GM23338 (cell line): ENCODE measurements around the gene ZNF619. TPM values are rescaled to one million over a fixed set of nuclear protein-coding genes. Genes with fewer than 3 reads are reported as not detected.

ENCODE experiments used
- ATAC-seq: fragments of 200-7000 bp; cut with Tn5 transposase; 3 replicates; pipeline ENCODE4 v1.9.1; 2020
- DNase-seq: peaks from one replicate; pipeline ENCODE4 v3.0.0-alpha.2; 2015; ENCODE audit warnings: low spot score
- H2AFZ ChIP-seq: fragments of 200-600 bp; sonication (generic); 2 replicates; pipeline ENCODE4 v1.8.0; 2016; ENCODE audit warnings: antibody characterized with exemption, mild to moderate bottlenecking, moderate library complexity
- H3F3A ChIP-seq: fragments of 200-600 bp; sonication (generic); replicated peaks from 2 replicates; pipeline ENCODE4 v1.8.0; 2017; ENCODE audit warnings: antibody characterized with exemption, mixed run types, low read depth
- H3K27ac ChIP-seq: fragments of 200-600 bp; sonication (generic); 2 replicates; pipeline ENCODE4 v1.6.1; 2016; ENCODE audit warnings: low read depth
- H3K27me3 ChIP-seq: fragments of 200-600 bp; sonication (generic); 2 replicates; pipeline ENCODE4 v1.8.0; 2016; ENCODE audit warnings: mild to moderate bottlenecking, mixed run types, moderate library complexity; ENCODE audit not compliant: insufficient read depth
- H3K36me3 ChIP-seq: fragments of 200-600 bp; sonication (generic); 2 replicates; pipeline ENCODE4 v1.8.0; 2016; ENCODE audit warnings: mild to moderate bottlenecking; ENCODE audit not compliant: insufficient read depth
- H3K4me1 ChIP-seq: fragments of 200-600 bp; sonication (generic); 2 replicates; pipeline ENCODE4 v1.8.0; 2016; ENCODE audit warnings: mild to moderate bottlenecking, moderate library complexity; ENCODE audit not compliant: insufficient read depth
- H3K4me2 ChIP-seq: fragments of 200-600 bp; sonication (generic); 2 replicates; pipeline ENCODE4 v1.7.1; 2017; ENCODE audit warnings: mixed run types
- H3K4me3 ChIP-seq: fragments of 200-600 bp; sonication (generic); 2 replicates; pipeline ENCODE4 v1.6.1; 2016; ENCODE audit warnings: mixed run types
- H3K79me2 ChIP-seq: fragments of 200-600 bp; sonication (generic); replicated peaks from 2 replicates; pipeline ENCODE4 v1.8.0; 2017; ENCODE audit warnings: mild to moderate bottlenecking; ENCODE audit not compliant: insufficient read depth
- H3K9me2 ChIP-seq: fragments of 200-600 bp; sonication (generic); 2 replicates; pipeline ENCODE4 v1.8.0; 2017; ENCODE audit not compliant: insufficient read depth
- H4K20me1 ChIP-seq: fragments of 200-600 bp; sonication (generic); replicated peaks from 2 replicates; pipeline ENCODE4 v1.8.0; 2017; ENCODE audit warnings: mild to moderate bottlenecking; ENCODE audit not compliant: insufficient read depth
- H3K27ac Mint-ChIP-seq: 2 replicates; pipeline ENCODE4 v1.8.0; 2020; ENCODE audit warnings: inconsistent platforms, mild to moderate bottlenecking, moderate library complexity, mixed read lengths
- H3K27me3 Mint-ChIP-seq: 3 replicates; pipeline ENCODE4 v1.8.0; 2022; ENCODE audit warnings: low read depth, mild to moderate bottlenecking, moderate library complexity, mixed read lengths, inconsistent platforms; ENCODE audit not compliant: insufficient read depth, poor library complexity
- H3K36me3 Mint-ChIP-seq: 3 replicates; pipeline ENCODE4 v1.8.0; 2021; ENCODE audit warnings: low read depth, mild to moderate bottlenecking, inconsistent platforms, moderate library complexity, mixed read lengths
- H3K4me1 Mint-ChIP-seq: 3 replicates; pipeline ENCODE4 v1.8.0; 2020; ENCODE audit warnings: mild to moderate bottlenecking, inconsistent platforms, mixed read lengths
- H3K4me3 Mint-ChIP-seq: 3 replicates; pipeline ENCODE4 v1.8.0; 2021; ENCODE audit warnings: moderate library complexity, mild to moderate bottlenecking, inconsistent platforms, mixed read lengths
- H3K9me3 Mint-ChIP-seq: 3 replicates; pipeline ENCODE4 v1.8.0; 2020; ENCODE audit warnings: moderate library complexity, mild to moderate bottlenecking, inconsistent platforms, mixed read lengths
- EZH2 ChIP-seq: fragments of 200-600 bp; sonication (generic); IDR thresholded peaks from one replicate; pipeline ENCODE4 v1.8.0; 2017; ENCODE audit warnings: antibody characterized with exemption, mild to moderate bottlenecking, low read depth; ENCODE audit not compliant: unreplicated experiment
- EZH2phosphoT487 ChIP-seq: fragments of 200-600 bp; sonication (generic); IDR thresholded peaks from one replicate; pipeline ENCODE4 v1.8.1; 2018; ENCODE audit warnings: antibody characterized with exemption; ENCODE audit not compliant: unreplicated experiment
- JUNB ChIP-seq: IDR thresholded peaks from one replicate; pipeline ENCODE4 v1.6.1; 2016; ENCODE audit warnings: antibody characterized with exemption; ENCODE audit not compliant: unreplicated experiment
- ZNF114 ChIP-seq: fragments of 250-450 bp; sonication (Bioruptor Pico); IDR thresholded peaks from 2 replicates; pipeline ENCODE4 v1.5.0; 2020; ENCODE audit warnings: mild to moderate bottlenecking, moderate library complexity
- polyA plus RNA-seq: library from polyadenylated mRNA; unstranded; fragments of >200 nt; fragmentation: Nextera tagmentation; extraction: Ambion mirVana; gene quantifications from 2 replicates; pipeline ENCODE4 v1.2.1, GENCODE V29; 2016
- total RNA-seq: library from RNA; depleted of rRNA; stranded (reverse); fragments of >200 nt; shearing (Covaris generic); gene quantifications from 2 replicates; pipeline ENCODE4 v1.2.3, GENCODE V29; 2014
- TF ChIP-seq, protein P1 (sequence below), 2 experiments: fragments of 200-600 bp in 1 of 2; sonication (generic) in 1 of 2; conservative IDR thresholded peaks; 2 replicates each; pipeline versions ENCODE4 v1.5.1 to v1.6.1; 2016 to 2017; ENCODE audit warnings: antibody characterized with exemption in 2 of 2, low read depth in 2 of 2, mild to moderate bottlenecking in 2 of 2, moderate library complexity in 1 of 2
- TF ChIP-seq, protein P2 (sequence below): fragments of 250-450 bp; sonication (Bioruptor Pico); IDR thresholded peaks from 2 replicates; pipeline ENCODE4 v1.5.0; 2020; ENCODE audit warnings: mild to moderate bottlenecking, moderate library complexity

ZNF619 gene
- total and polyA plus RNA-seq, 2 experiments from 2014 or later, result 1.3 to 7.4 TPM

DNA sequence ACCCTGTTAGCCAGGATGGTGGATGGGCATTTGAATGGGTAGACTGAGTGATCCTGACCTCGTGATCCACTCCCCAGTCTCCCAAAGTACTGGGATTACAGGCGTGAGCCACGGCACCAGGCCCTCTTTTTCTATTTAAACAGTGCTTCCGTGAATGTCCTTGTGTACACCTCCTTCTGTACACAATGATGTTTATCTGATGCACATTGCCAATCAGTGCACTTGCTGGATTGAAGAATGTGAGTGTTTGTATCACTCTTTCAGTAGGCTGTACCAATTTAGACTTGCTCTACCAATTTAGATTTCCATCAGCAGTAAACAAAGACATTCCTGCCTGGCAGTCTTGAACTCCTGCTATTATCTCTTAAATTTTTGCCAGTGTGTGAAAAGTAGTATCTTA lies 8.9 kb upstream of the ZNF619 start (continued):
- TF ChIP-seq, protein P1, sequence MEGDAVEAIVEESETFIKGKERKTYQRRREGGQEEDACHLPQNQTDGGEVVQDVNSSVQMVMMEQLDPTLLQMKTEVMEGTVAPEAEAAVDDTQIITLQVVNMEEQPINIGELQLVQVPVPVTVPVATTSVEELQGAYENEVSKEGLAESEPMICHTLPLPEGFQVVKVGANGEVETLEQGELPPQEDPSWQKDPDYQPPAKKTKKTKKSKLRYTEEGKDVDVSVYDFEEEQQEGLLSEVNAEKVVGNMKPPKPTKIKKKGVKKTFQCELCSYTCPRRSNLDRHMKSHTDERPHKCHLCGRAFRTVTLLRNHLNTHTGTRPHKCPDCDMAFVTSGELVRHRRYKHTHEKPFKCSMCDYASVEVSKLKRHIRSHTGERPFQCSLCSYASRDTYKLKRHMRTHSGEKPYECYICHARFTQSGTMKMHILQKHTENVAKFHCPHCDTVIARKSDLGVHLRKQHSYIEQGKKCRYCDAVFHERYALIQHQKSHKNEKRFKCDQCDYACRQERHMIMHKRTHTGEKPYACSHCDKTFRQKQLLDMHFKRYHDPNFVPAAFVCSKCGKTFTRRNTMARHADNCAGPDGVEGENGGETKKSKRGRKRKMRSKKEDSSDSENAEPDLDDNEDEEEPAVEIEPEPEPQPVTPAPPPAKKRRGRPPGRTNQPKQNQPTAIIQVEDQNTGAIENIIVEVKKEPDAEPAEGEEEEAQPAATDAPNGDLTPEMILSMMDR (conservative IDR thresholded peaks at IDR 0.05; ENCODE audit: low read depth in 2 of 2), result no peak
- TF ChIP-seq EZH2, result no peak
- TF ChIP-seq EZH2phosphoT487, result no peak
- TF ChIP-seq, protein P2, sequence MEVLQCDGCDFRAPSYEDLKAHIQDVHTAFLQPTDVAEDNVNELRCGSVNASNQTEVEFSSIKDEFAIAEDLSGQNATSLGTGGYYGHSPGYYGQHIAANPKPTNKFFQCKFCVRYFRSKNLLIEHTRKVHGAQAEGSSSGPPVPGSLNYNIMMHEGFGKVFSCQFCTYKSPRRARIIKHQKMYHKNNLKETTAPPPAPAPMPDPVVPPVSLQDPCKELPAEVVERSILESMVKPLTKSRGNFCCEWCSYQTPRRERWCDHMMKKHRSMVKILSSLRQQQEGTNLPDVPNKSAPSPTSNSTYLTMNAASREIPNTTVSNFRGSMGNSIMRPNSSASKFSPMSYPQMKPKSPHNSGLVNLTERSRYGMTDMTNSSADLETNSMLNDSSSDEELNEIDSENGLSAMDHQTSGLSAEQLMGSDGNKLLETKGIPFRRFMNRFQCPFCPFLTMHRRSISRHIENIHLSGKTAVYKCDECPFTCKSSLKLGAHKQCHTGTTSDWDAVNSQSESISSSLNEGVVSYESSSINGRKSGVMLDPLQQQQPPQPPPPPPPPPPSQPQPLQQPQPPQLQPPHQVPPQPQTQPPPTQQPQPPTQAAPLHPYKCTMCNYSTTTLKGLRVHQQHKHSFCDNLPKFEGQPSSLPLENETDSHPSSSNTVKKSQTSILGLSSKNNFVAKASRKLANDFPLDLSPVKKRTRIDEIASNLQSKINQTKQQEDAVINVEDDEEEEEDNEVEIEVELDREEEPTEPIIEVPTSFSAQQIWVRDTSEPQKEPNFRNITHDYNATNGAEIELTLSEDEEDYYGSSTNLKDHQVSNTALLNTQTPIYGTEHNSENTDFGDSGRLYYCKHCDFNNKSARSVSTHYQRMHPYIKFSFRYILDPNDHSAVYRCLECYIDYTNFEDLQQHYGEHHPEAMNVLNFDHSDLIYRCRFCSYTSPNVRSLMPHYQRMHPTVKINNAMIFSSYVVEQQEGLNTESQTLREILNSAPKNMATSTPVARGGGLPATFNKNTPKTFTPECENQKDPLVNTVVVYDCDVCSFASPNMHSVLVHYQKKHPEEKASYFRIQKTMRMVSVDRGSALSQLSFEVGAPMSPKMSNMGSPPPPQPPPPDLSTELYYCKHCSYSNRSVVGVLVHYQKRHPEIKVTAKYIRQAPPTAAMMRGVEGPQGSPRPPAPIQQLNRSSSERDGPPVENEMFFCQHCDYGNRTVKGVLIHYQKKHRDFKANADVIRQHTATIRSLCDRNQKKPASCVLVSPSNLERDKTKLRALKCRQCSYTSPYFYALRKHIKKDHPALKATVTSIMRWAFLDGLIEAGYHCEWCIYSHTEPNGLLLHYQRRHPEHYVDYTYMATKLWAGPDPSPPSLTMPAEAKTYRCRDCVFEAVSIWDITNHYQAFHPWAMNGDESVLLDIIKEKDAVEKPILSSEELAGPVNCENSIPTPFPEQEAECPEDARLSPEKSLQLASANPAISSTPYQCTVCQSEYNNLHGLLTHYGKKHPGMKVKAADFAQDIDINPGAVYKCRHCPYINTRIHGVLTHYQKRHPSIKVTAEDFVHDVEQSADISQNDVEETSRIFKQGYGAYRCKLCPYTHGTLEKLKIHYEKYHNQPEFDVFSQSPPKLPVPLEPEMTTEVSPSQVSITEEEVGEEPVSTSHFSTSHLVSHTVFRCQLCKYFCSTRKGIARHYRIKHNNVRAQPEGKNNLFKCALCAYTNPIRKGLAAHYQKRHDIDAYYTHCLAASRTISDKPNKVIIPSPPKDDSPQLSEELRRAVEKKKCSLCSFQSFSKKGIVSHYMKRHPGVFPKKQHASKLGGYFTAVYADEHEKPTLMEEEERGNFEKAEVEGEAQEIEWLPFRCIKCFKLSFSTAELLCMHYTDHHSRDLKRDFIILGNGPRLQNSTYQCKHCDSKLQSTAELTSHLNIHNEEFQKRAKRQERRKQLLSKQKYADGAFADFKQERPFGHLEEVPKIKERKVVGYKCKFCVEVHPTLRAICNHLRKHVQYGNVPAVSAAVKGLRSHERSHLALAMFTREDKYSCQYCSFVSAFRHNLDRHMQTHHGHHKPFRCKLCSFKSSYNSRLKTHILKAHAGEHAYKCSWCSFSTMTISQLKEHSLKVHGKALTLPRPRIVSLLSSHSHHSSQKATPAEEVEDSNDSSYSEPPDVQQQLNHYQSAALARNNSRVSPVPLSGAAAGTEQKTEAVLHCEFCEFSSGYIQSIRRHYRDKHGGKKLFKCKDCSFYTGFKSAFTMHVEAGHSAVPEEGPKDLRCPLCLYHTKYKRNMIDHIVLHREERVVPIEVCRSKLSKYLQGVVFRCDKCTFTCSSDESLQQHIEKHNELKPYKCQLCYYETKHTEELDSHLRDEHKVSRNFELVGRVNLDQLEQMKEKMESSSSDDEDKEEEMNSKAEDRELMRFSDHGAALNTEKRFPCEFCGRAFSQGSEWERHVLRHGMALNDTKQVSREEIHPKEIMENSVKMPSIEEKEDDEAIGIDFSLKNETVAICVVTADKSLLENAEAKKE (CRISPR knock-in tag), result no peak

- no peaks in the 10 kb centered on the region for H3K4me1 ChIP-seq
- H3K9me3 Mint-ChIP-seq, result no peaks in the 10 kb centered on the region
- no peaks in the 10 kb centered on the region for H3K79me2 ChIP-seq
- TF ChIP-seq JUNB (no peak), ZNF114 (CRISPR knock-in tag) (no peak)
- TF ChIP-seq, protein P2 (CRISPR knock-in tag), result no peak
Observed at GRCh38 chr3:40470701-40471100, 6.2 kb upstream of the ZNF619 start.

More at GRCh38 chr3:40470701-40471100, 6.2 kb upstream of the ZNF619 start:
- no peaks in the 10 kb centered on the region for H3K9me2 ChIP-seq
- no peak overlapping the region for H3K4me2 ChIP-seq
- H3K4me1 Mint-ChIP-seq, result no peaks in the 10 kb centered on the region
- no peak overlapping the region for H3K27ac Mint-ChIP-seq
- 0 out of 2 replicates have a peak, but pooled peaks cover 2% of the 10 kb centered on the region for H3F3A ChIP-seq
- no peak overlapping the region for H2AFZ ChIP-seq
- H3K27ac ChIP-seq, result no peak overlapping the region
- peaks cover 4% of the 10 kb centered on the region; the same call in 1 of the 2 replicates for H4K20me1 ChIP-seq
- 0 out of 3 replicates have a peak, but pooled peaks cover 7% of the 10 kb centered on the region for H3K36me3 Mint-ChIP-seq
- H3K27me3 Mint-ChIP-seq, result no peaks in the 10 kb centered on the region
- H3K36me3 ChIP-seq, result no peaks in the 10 kb centered on the region
- no peaks in the 10 kb centered on the region for H3K27me3 ChIP-seq
- ATAC-seq, result no peak
- DNase-seq, result no peak
- H3K4me3 Mint-ChIP-seq, result no peak overlapping the region
- H3K4me3 ChIP-seq, result no peak overlapping the region
